Lower lobe of right lung (tissue), 2 donors: Measurements from ENCODE around the gene PITX2. TPM values are rescaled to one million over a fixed set of nuclear protein-coding genes. Genes with fewer than 3 reads are reported as not detected.
"Not testable (repeated sequence)": the region's sequence is repeated elsewhere in the genome, so short reads cannot be mapped to it uniquely, and the experiment has no call there.

Experiments used
- ATAC-seq, 2 donors: fragments of 200-7000 bp; cut with Tn5 transposase; one replicate each; pipeline ENCODE4 v1.9.1; 2020 to 2022; ENCODE audit warnings: mild to moderate bottlenecking in 2 of 2, moderate library complexity in 2 of 2
- DNase-seq: peaks from one replicate; pipeline ENCODE4 v3.0.0-alpha.2; 2020
- H3K27ac ChIP-seq: fragments of 200-600 bp; one replicate; pipeline ENCODE4 v1.8.0; 2022
- H3K27me3 ChIP-seq: fragments of 200-600 bp; one replicate; pipeline ENCODE4 v1.8.0; 2022; ENCODE audit warnings: low read depth
- H3K36me3 ChIP-seq: fragments of 200-600 bp; one replicate; pipeline ENCODE4 v1.8.0; 2022; ENCODE audit warnings: mild to moderate bottlenecking
- H3K4me1 ChIP-seq: fragments of 200-600 bp; one replicate; pipeline ENCODE4 v1.8.0; 2022
- H3K4me3 ChIP-seq: fragments of 200-600 bp; one replicate; pipeline ENCODE4 v1.8.0; 2022; ENCODE audit warnings: mild to moderate bottlenecking
- H3K9me3 ChIP-seq: fragments of 200-600 bp; one replicate; pipeline ENCODE4 v1.8.0; 2022
- CTCF ChIP-seq: fragments of 200-600 bp; IDR thresholded peaks from one replicate; pipeline ENCODE4 v1.8.0; 2022; ENCODE audit warnings: antibody characterized with exemption, mild to moderate bottlenecking
- intact Hi-C: fragments of 100-400 bp; cut with DNase I; formaldehyde crosslinking; loops from one replicate; pipeline ENCODE4 v1.11.0; 2022
- total RNA-seq: library from RNA; stranded (reverse); fragmentation: NEBNext Ultra II Directional; extraction: Animal tissue kit (Norgen Biotek cat#: 25700); gene quantifications from one replicate; pipeline ENCODE4 v1.2.1, GENCODE V29; 2021
- donor health status: DM: no; HTN: yes; CAD: no; lungs with severe emphysema.

The PITX2 gene
- total RNA-seq, 1 donor from 2014 or later, result not detected

- DNase-seq (no peak), ATAC-seq (no peak)
These were observed 35.1 kb downstream of the PITX2 start for GRCh38 chr4:110587666-110588285.

GRCh38 chr4:110586131-110586850 is 36.6 kb downstream of the PITX2 start:
- no peaks in the 10 kb centered on the region for H3K4me1 ChIP-seq
- H3K4me3 ChIP-seq, result no peak overlapping the region
- no peaks in the 10 kb centered on the region for H3K9me3 ChIP-seq
- H3K36me3 ChIP-seq, result no peaks in the 10 kb centered on the region
- peak in 1 of 2 donors; percentile 42 for ATAC-seq
- no peak overlapping the region for H3K27ac ChIP-seq
- peak; percentile 39 for TF ChIP-seq CTCF
- intact Hi-C loops, result no loop called here
- DNase-seq, result no peak
- no peaks in the 10 kb centered on the region for H3K27me3 ChIP-seq

More at GRCh38 chr4:110587666-110588285, 35.1 kb downstream of the PITX2 start:
- intact Hi-C loops, result no loop called here
- Histone ChIP-seq H3K4me1 (no peaks in the 10 kb centered on the region), H3K4me3 (no peak overlapping the region), H3K27me3 (no peaks in the 10 kb centered on the region), H3K27ac (no peak overlapping the region), H3K9me3 (no peaks in the 10 kb centered on the region), H3K36me3 (no peaks in the 10 kb centered on the region)
- TF ChIP-seq CTCF, result no peak

- DNase-seq, H3K9me3 ChIP-seq, H3K4me1 ChIP-seq, H3K36me3 ChIP-seq, intact Hi-C loops, H3K27me3 ChIP-seq, ATAC-seq, H3K4me3 ChIP-seq, H3K27ac ChIP-seq: not testable (repeated sequence)
These were observed 46.2 kb downstream of the PITX2 start for GRCh38 chr4:110576696-110577095.

Other genes with a start within 250 kb of the PITX2 start
- gene ENPEP, start 146.9 kb downstream of the PITX2 start, total RNA-seq, result 8.2 TPM